Thoracic aorta (tissue), 2 donors: ENCODE measurements around the gene MEPCE. TPM values are rescaled to one million over a fixed set of nuclear protein-coding genes. Genes with fewer than 3 reads are reported as not detected.
"Not testable (repeated sequence)": the region's sequence is repeated elsewhere in the genome, so short reads cannot be mapped to it uniquely, and the experiment has no call there.

Experiments used
- ATAC-seq: fragments of 150-250 bp; one replicate; pipeline ENCODE4 v1.8.0; 2017; ENCODE audit warnings: low read depth; ENCODE audit not compliant: insufficient number of reproducible peaks, low FRiP score
- DNase-seq: peaks from one replicate; pipeline ENCODE4 v3.0.0-alpha.2; 2020; ENCODE audit warnings: low spot score
- H3K27ac ChIP-seq, 2 donors: fragments of 200-600 bp; sonication (generic); 1 replicate in 1 of 2; 2 replicates in 1 of 2; pipeline ENCODE4 v1.5.1; 2016; ENCODE audit warnings: mild to moderate bottlenecking in 2 of 2, moderate library complexity in 2 of 2
- H3K27me3 ChIP-seq: fragments of 200-600 bp; sonication (generic); replicated peaks from 2 replicates; pipeline ENCODE4 v1.6.0; 2016; ENCODE audit warnings: mild to moderate bottlenecking; ENCODE audit not compliant: insufficient read depth
- H3K36me3 ChIP-seq: fragments of 200-600 bp; sonication (generic); one replicate; pipeline ENCODE4 v1.5.1; 2016
- H3K4me1 ChIP-seq, 2 donors: fragments of 200-600 bp; sonication (generic); 1 replicate in 1 of 2; 2 replicates in 1 of 2; pipeline versions ENCODE4 v1.5.1 to v1.6.0; 2016; ENCODE audit warnings: low read depth in 2 of 2, mild to moderate bottlenecking in 1 of 2; ENCODE audit not compliant: control insufficient read depth in 1 of 2
- H3K4me3 ChIP-seq: fragments of 200-600 bp; sonication (generic); 2 replicates; pipeline ENCODE4 v1.5.1; 2016; ENCODE audit warnings: mild to moderate bottlenecking
- H3K9me3 ChIP-seq: fragments of 200-600 bp; sonication (generic); 2 replicates; pipeline ENCODE4 v1.5.1; 2016
- total RNA-seq, 2 donors: library from RNA; depleted of rRNA; stranded (reverse); fragments of >200 nt; gene quantifications; one replicate each; pipeline versions ENCODE4 v1.1.0 to v1.2.3, GENCODE V29; 2016
- TF ChIP-seq, protein P1 (sequence below): fragments of 200-600 bp; sonication (generic); IDR thresholded peaks from one replicate; pipeline ENCODE4 v1.5.1; 2019; ENCODE audit warnings: antibody characterized with exemption

Gene MEPCE
- total RNA-seq, 2 donors from 2014 or later: 27.2 to 27.8 TPM

DNA sequence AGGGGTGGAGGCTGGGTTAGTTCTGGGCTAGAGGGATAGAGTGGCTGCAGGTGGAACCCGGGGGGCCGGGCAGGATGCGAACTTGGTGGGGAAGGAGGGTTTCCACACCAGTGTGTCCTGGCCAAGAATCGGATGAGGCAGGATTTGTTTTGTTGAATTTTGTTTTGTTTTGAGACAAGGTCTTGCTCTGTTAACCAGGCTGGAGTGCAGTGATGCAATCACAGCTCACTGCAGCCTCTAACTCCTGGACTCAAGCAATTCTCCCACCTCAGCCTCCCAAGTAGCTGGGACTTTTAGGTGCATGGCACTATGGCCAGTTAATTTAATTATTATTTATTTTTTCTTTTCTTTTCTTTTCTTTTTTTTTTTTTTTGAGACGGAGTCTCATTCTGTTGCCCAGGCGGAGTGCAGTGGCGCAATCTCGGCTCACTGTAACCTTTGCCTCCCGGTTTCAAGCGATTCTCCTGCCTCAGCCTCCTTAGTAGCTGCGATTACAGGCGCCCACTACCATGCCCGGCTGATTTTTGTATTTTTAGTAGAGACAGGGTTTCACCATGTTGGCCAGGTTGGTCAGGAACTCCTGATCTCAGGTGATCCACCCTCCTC, 19.7 kb downstream of the MEPCE start:
- Histone ChIP-seq H3K4me1 (peaks cover 0 to 13% of the 10 kb centered on the region in 2 donors), H3K36me3 (no peaks in the 10 kb centered on the region), H3K27me3 (no peaks in the 10 kb centered on the region), H3K4me3 (no peak overlapping the region), H3K9me3 (no peaks in the 10 kb centered on the region), H3K27ac (no peak overlapping the region)
- DNase-seq (no peak), ATAC-seq (no peak)
- TF ChIP-seq, protein P1, sequence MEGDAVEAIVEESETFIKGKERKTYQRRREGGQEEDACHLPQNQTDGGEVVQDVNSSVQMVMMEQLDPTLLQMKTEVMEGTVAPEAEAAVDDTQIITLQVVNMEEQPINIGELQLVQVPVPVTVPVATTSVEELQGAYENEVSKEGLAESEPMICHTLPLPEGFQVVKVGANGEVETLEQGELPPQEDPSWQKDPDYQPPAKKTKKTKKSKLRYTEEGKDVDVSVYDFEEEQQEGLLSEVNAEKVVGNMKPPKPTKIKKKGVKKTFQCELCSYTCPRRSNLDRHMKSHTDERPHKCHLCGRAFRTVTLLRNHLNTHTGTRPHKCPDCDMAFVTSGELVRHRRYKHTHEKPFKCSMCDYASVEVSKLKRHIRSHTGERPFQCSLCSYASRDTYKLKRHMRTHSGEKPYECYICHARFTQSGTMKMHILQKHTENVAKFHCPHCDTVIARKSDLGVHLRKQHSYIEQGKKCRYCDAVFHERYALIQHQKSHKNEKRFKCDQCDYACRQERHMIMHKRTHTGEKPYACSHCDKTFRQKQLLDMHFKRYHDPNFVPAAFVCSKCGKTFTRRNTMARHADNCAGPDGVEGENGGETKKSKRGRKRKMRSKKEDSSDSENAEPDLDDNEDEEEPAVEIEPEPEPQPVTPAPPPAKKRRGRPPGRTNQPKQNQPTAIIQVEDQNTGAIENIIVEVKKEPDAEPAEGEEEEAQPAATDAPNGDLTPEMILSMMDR: no peak

GRCh38 chr7:100452513-100452912, 22.9 kb downstream of the MEPCE start:
- no peak for DNase-seq
- ATAC-seq: no peak

DNA sequence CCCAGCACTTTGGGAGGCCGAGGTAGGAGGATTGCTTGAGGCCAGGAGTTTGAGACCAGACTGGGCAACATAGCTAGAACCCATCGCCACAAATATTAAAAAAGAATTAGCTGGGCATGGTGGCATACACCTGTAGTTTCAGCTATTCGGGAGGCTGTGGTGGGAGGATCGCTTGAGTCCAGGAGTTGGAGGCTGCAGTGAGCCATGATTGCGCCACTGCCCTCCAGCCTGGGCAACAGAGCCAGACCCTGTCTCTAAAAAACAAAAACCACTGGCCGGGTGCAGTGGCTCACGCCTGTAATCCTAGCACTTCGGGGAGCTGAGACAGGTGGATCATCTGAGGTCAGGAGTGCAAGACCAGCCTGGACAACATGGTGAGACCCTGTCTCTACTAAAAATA, 24.2 kb downstream of the MEPCE start:
- not testable (repeated sequence) for H3K9me3 ChIP-seq, H3K27ac ChIP-seq, H3K27me3 ChIP-seq, H3K4me3 ChIP-seq, ATAC-seq, DNase-seq, H3K36me3 ChIP-seq
- peaks cover 0 to 13% of the 10 kb centered on the region in 2 donors for H3K4me1 ChIP-seq

More at GRCh38 chr7:100452513-100452912, 22.9 kb downstream of the MEPCE start:
- peaks cover 0 to 13% of the 10 kb centered on the region in 2 donors for H3K4me1 ChIP-seq
- no peak overlapping the region for H3K27ac ChIP-seq
- TF ChIP-seq, protein P1: no peak
- H3K27me3 ChIP-seq: no peaks in the 10 kb centered on the region
- H3K9me3 ChIP-seq: no peaks in the 10 kb centered on the region
- H3K4me3 ChIP-seq: no peak overlapping the region
- H3K36me3 ChIP-seq: peaks cover 3% of the 10 kb centered on the region

DNA sequence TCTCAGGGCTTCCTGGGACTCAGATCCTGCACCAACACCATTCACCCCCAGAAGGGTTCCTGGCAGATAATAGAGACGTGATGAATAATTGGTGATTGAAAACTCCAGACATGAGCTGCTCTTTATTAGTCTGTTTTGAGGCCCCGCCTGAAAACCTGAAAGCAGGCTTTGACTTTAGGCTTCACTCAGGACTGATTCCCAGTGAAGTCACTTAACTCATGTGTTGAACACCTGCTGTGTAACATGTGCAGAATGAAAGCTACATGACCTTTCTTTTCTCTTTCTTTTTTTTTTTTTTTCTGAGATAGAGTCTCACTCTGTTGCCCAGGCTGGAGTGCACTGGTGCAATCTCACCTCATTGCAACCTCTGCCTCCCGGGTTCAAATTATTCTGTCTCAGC, 25.6 kb downstream of the MEPCE start:
- Histone ChIP-seq H3K36me3 (peaks cover 3% of the 10 kb centered on the region), H3K4me3 (no peak overlapping the region), H3K27me3 (no peaks in the 10 kb centered on the region), H3K4me1 (peaks cover 0 to 8% of the 10 kb centered on the region in 2 donors), H3K27ac (no peak overlapping the region), H3K9me3 (no peaks in the 10 kb centered on the region)
- ATAC-seq (no peak), DNase-seq (no peak)
- TF ChIP-seq, protein P1: no peak

GRCh38 chr7:100456562-100456961, 26.9 kb downstream of the MEPCE start:
- no peaks in the 10 kb centered on the region for H3K9me3 ChIP-seq
- H3K36me3 ChIP-seq: peaks cover 3% of the 10 kb centered on the region
- no peak overlapping the region for H3K27ac ChIP-seq
- TF ChIP-seq, protein P1: no peak
- DNase-seq (no peak), ATAC-seq (peak; percentile 39)
- H3K4me1 ChIP-seq: no peaks in the 10 kb centered on the region
- H3K27me3 ChIP-seq: no peaks in the 10 kb centered on the region
- H3K4me3 ChIP-seq: no peak overlapping the region

DNA sequence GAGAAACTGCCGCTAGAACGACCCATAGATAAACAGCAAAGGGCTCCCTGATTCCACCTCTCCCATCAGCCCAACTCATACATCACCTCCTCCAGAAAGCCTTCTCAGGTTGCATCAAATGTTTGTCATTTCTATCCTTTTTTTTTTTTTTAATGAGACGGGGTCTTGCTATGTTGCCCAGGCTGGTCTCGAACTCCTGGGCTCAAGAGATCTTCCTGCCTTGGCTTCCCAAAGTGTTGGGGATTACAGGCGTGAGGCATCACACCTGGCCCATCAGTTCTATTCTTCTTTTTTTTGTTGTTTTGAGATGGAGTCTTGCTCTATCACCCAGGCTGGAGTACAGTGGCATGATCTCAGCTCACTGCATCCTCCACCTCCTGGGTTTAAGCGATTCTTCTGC, 27.4 kb downstream of the MEPCE start:
- H3K27me3 ChIP-seq: no peaks in the 10 kb centered on the region
- ATAC-seq: no peak
- no peaks in the 10 kb centered on the region for H3K9me3 ChIP-seq
- H3K27ac ChIP-seq: no peak overlapping the region
- TF ChIP-seq, protein P1: no peak
- no peak overlapping the region for H3K4me3 ChIP-seq
- DNase-seq: no peak
- peaks cover 3% of the 10 kb centered on the region for H3K36me3 ChIP-seq
- H3K4me1 ChIP-seq: no peaks in the 10 kb centered on the region
